NCI-H1417 (cell line): ENCODE results near the gene CC2D2B.
"Not testable (repeated sequence)": the region's sequence is repeated elsewhere in the genome, so short reads cannot be mapped to it uniquely, and the experiment has no call there.

ENCODE experiments used
- DNase-seq, 3 experiments: peaks; one replicate each; lab custom pipeline; 2025; lab: John Stamatoyannopoulos, UW

The CC2D2B gene

DNA sequence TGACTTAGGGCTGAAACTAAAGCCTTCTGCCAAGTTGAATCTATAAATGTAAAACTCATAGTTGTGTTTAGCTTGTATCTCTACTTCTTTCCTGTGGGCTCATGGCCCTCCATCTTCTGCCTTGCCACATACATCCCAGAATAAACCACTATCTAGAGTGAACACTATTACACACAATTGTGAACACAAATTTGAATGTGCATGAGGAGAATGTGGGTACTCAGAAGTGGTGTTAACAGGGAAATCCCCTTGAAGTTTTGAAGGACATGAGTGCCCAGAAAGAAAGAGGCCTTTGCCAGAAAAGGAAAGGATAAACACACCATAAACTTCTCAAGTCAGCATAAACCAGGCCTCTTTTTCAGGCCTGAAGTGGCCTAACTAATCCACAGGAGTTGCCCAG, 115.4 kb downstream of the CC2D2B start:
- no peak for DNase-seq

DNA sequence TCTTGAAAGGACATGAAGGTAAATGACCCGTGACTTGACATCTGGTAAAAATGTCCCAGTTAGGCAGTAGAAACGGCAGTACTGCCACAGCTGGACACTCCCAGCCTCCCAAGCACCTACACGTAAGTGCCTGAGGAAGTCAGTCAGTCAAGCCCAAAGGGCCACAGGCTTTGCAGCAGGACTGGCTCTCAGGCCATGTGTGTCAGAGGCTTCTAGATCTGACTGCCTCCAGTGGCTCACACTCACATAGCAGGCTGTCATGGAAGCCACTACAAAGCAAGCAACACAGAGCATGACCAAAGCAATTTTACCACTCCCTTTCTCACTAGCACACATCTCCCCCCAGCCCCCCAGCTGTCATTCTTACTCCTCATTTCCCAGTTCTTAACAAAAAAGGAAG, 117.8 kb downstream of the CC2D2B start:
- peak in 1 of 3 experiments; percentile 0 for DNase-seq

DNA sequence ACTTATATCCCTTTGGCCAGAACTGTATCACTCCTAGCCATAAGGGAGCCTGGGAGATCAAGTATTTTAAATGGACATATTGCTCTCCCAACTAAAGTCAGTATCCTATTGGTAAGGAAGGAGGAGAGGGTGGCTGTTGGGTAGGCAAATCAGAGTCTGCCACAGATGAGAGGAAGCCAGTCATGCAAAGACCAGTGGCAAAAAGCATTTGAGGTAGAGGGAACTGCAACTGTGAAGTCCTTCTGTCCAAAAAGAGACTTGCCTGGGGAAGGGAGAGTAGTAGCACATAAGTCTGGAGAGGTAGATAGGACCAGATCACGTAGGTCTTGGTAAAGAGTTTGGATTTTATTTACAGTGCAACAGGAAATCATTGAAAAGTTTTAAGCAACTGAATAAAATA, 126.8 kb downstream of the CC2D2B start:
- no peak for DNase-seq

DNA sequence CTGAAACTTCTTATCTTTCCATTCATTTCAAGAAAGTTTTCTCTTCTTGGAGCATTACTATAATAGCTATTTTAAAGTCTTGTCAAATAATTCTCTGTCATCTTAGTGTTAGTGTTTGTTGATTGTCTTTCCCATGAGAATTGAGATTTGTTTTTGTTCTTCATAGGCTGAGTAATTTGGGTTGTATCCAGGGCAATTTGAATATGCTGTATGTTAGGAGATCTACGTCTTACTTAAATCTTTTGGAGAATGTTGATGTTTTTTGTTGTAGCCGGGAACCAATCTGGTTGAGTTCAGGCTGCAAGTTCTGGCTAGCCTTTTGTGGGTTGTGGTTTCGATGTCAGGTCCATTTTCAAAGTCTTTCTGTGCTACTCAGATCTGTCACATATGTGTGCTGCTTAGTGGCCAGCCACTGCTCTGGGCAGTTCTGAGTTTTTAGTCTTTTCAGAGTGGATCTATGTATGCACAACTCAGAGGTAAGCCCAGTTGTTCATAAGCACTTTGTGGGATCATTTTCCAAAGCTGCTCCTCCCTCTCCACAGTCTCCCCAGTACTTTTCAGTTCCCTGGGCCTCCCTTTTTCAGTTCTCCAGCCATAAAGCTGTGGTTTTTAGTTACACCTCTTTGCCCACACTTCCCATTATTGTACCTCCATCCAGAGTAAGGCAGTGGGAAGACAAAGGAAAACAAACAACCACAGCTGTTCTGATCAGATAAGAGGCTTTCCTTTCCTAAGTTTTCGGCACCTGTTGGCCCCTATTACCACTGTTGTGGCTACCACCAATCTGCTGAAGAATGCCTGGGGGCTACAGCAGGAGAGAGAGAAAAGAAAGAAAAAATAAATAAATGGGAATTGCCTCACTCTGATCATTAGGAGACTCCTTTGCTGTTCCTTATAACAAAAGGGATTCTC, 131.0 kb downstream of the CC2D2B start:
- DNase-seq = peak in 2 of 3 experiments; percentile 0 to 23

DNA sequence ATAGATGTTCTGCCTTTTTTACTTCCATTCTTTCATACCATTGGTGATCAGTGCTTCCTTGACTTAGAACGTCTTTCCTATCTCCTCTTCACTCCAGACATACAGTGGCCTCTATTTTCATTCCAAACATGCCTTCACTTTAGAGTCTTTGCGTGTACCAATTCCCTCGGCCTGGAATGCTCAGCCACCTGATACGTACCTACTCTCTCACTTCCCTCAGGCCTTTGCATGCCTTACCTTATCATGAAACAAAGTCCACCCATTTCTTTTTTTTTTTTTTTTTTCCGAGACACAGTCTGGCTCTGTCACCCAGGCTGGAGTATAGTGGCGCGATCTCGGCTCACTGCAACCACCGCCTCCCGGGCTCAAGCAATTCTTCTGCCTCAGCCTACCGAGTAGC, 133.4 kb downstream of the CC2D2B start:
- no peak for DNase-seq

DNA sequence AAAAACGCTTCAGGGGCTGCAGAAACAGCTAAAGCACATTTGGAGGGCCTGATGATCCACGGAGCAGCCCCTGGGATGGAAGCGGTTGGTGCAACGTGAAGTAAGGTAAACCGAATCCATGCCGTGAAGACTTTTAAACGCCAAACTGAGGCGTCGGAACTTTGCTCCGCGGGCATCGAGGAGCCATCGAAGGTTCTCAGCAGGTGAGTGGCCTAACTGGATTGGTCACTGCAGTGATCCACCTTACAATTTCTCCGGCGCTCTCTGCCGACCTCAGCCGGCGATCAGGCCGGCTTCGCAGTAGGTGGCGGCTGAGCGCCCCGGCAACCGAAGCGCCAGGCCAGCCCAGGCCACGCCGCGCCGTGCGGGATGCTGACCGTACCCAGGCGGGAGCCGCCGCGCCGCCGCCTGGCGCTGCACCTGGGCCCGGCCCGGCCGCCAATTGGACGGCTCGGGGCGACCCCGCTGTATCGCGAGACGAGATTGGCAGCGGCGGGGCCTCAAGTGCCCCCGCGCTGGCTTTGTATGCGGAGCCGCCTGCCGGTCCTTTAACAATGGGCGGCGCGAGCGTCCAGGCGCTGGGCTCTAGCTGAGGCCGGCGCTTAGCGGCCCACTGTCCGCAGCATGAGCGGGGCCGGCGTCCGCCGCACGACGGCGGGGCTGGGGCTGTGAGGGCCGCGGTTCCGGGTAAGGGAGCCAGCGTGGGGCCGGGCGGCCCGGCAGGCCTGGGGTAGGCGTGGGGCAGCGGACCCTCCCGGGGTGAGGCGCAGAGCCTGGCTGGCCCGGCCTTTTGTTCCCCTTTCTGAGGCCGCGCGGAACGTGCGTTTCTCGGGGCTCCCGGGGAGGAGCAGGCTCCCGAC, 135.5 kb downstream of the CC2D2B start, which contains the start of gene CCNJ:
Gene CCNJ, plus strand, starts transcription at position 551 of the 860 bp plus-strand sequence. CDS start 811 bp downstream, outside the sequence.
- DNase-seq = peak; percentile 87 to 91 (median 91)

DNA sequence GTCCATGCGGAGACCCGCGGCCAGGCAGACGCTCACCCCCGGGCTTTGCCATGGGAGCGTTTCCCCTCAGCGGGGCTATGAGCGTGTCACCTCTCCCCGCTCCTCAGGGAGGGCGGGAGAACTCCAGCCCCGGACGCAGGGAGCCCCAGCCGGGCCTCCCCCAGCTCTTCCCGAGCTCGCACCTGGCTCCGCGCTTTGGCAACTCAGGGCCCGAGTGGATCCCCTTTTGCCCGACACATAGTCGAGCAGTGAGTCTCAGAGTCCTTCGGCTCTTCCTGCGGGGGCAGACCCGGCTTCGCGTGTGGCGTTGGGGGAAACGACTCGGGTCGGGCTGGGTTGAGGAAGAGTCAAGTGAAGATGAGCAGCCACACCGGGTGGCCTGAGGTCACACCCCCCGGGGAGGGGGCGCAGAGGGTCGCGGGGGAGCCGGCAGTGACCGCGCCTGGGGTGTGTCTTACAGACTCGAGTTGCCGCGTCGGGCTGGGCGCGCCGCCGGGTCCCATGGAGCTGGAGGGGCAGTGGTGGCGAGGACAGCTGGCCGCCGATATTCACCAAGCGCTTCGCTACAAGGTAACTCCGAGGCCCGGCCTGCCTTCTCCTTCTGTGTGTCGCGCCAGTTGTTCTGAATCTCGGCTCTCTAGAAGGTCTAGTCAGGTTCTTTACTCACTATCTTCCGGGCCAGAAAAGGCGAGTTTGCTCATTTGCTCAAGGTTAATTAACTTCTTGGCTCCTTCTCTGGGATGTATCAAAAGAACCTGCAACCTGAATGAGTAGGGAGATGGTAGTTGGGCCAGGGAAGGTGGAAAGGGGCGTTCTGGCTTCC, 136.3 kb downstream of the CC2D2B start:
- DNase-seq = peak; percentile 33 to 82 (median 76)

DNA sequence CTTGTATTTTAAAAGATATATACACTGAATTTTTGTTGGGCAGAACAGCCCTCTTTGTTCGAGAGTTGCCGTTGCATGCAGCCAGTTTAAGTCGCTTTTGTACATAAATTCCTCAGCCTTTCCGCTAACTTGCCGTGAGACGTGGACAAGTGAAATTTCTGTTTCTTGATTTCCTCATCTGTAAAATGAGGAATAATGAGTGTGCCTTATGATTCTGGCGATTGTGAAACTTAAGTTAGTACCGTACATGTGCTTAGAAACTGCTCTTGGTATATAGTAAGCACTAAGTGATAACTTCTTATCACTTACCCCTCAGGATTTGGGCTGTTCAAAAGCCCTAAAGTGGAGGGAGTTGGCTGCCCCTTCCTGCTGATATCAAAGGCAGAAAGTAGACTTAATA, 137.0 kb downstream of the CC2D2B start:
- DNase-seq = peak in 1 of 3 experiments; percentile 22

DNA sequence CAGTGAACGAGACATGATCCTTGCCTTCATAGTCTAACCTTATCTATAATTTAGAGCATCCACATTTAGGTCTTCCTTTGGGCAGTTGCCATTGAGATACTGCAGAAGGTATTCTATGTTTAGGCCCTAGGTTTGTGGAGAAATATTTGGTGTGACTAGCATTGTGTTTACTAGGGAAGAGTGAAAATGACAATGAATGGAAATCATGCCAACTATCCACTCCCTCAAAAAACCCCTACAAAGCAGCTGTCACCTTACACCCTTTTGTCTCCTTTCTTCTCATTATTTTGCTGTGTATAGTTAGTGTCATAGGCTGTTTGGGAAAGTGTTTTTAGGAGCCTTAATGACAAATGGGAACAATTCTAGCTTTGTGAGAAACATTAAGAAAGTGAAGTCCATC, 138.8 kb downstream of the CC2D2B start:
- no peak for DNase-seq

DNA sequence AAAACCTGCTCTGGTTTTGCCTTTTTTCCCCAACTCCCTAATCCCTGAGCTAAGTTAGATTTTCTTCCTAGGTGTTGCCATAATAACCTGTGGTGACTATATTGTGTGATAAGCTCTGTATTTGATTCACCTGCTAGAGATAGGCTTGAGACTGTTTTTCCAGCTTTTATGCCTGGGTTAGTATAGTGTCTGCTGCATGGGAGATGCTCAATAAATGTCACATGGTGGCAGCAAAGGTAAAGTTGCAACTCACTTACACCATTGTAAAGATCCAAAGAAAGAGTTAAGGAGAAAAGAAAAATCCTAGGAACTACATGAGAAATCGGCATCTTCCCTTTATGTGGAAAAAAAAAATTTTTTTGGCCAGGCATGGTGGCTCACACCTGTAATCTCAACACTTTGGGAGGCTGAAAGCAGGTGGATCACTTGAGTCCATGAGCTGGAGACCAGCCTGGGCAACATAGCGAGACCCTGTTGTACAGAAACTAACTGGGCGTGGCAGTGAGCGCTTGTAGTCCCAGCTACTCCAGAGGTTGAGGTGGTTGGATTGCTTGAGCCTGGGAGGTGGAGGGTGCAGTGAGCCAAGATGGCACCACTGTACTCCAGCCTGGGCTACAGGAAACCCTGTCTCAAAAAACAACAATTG, 139.4 kb downstream of the CC2D2B start:
- peak in 1 of 3 experiments; percentile 1 for DNase-seq

DNA sequence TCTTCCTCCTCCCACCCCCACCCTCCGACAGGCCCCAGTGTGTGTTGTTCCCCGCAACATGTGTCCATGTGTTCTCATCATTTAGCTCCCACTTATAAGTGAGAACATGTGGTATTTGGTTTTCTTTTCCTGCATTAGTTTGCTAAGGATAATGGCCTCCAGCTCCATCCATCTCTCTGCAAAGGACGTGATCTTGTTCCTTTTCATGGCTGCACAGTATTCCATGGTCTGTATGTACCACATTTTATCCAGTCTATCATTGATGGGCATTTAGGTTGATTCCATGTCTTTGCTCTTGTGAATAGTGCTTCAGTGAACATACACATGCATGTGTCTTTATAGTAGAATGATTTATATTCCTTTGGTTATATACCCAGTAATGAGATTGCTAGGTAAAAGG, 140.2 kb downstream of the CC2D2B start:
- not testable (repeated sequence) for DNase-seq

DNA sequence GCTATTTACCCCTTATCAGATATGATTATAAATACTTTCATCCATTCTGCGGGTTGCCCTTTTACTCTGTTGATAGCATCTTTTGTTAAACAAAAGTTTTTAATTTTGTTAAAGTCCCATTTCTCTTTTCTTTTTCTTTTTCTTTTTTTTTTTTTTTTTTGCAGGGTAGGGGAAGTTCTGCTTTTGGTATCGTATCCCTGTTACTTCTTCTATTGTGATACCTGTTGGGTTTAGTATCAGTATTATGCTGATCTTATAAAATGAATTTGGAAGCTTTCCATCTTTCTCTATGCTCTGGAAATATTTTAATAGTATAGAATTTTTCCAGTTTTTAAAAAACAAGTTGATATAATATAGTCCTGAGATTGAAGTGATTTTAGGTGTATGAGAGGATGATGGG, 141.6 kb downstream of the CC2D2B start:
- DNase-seq = no peak

DNA sequence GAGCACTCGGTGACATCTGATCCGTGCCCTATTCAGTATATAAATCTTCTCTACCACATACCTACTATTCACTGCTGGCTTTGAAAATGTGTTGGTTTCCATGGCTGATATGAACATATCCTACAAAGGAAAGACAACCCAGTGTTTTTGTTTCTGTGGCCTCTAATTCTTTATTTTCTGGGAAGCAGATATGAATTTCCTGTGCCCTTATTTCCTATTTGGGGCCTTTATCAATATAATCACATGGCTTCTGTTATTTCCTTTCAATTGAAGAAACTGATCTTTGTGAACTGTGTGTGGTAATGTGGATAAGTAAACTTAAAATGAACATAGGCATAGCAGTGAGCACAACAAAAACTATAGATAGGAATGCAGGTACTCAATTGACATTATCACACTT, 146.2 kb downstream of the CC2D2B start:
- no peak for DNase-seq

DNA sequence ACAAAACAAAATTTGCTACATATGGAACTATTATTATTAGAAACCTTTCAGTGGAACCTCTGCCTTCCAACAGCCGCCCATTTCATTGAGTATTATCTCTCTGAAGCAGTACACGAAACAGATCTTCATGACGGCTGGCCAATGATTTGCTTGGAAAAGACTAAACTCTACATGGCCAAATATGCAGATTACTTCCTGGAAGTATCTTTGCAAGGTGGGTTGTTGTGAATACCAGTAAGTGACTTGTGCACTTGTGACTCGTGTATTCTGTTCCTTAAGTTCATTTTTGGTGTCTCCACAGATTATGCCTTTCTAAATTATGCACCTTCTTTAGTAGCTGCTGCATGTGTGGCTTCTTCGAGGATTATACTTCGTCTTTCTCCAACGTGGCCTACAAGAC, 149.0 kb downstream of the CC2D2B start:
- no peak for DNase-seq

DNA sequence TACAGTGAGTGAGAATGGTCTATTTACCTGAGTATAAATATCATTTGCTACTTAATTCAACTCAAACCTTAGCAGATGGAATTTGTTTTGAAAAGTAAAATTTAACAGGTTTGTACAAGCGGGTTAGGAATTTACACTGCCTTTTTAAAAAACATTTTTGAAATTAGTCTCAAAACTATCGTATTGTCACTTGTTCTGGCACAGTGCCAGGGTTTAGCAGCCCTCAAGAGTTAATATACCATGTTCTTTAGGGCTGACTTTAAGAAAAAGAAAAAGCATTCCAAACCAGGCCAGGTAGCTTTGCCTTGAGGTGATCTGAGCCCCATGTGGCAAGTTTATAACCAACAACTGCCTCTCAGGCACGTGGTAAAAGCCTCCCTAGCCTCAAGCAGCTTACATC, 153.5 kb downstream of the CC2D2B start:
- DNase-seq = no peak

DNA sequence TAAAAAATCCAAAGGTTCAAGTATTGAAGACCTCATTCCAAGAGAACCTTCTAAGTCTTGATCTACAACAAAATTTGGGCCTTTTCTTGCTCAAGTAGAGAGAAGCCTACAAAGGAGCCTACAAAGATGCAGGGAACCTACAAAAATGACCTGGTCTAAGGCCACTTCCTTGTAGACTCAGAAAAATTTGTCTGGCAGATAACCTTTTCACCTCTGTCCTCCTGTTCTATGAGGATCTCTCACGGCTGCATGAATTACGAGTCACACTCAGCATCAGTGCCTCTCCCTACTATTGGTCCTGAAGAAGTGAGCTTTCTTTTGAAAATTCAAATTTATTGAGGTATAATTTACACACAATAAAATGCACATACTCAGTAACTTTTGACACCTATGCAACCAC, 164.9 kb downstream of the CC2D2B start:
- DNase-seq = no peak

DNA sequence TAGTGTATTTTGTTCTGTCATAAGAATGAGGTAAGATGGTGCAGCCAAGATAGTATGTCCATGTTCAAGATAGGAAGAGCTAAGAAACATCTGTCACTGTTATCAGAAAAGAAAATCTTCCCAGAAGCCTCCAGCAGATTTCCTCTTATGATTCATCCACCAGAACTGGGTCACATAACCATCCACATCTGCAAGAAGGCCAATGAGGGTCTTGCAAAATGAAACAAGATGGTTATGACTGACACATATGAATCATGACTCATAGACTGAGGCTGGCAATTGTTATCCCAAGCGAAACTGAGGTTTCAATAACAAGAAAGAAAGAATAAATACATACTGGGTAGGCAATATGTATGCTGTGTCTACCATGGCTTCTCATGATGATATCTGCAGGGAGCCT, 165.9 kb downstream of the CC2D2B start:
- no peak for DNase-seq

DNA sequence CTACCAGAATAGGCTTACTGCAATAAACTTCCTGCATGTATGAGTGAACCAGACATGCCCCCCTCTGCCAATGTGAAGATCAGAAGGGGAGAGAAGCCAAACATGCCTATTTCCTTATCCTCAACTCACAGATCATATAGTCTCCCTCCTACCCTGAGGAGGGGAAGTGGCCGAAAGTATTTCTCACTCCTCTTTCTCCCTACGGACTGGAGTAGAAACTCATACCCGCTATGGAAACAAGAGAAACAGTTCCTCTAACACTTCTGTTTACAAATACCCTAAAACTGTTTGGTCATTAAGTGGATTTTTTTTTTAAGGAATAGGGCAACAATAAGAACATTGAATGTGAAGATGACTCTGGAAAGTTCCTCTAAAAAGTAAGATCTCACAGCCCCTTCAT, 167.0 kb downstream of the CC2D2B start:
- no peak for DNase-seq

DNA sequence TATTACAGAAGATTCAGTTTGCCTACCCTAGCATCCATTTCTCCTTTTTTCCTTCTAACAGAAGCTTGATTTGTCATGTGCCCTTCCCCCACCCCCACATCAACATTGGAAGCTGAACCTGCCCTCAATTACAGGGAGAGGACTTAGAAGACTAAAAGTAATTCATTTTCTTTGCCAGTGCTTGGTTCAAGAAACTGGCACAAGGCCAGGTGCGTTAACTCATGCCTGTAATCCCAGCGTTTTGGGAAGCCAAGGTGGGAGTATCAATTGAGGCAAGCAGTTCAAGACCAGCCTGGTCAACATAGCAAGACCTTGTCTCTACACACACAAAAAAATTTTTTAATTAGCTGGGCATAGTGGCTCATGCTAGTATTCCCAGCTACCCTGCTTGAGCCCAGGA, 168.2 kb downstream of the CC2D2B start:
- peak in 1 of 3 experiments; percentile 1 for DNase-seq

DNA sequence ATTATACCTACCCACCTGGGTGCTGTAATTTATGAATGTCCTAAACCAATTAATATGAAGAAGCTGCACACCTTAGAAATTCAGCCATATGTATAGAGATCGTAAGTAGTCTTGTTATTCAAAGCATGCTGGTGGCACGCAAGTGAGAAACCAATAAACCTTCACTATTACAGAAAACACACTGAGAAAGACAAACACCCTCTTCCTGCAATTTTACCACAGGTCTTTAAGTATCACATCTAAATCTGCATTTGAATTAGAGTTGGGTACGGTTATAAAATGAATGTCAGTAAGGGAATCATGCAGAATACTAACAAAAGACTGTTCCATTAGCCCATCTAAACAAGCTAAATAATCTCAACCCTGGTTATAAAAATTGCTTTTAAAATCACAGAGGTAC, 169.4 kb downstream of the CC2D2B start:
- DNase-seq = no peak

DNA sequence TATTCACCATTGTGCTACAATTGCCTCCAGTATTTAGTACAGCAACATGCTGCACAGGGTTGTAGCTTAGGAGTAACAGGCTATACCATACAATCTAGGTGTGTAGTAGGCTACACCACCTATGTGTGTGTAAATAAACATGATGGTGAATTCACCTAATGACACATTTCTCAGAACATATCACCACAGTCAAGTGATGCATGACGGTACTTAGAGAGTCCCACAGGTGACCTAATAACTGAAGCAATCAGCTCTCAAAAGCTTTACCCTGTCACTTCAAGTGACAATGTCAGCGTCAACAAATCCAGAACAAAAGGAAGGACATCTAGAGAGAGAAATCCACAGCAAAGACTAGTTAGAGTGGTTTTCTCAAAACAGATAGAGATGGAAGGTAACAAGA, 174.4 kb downstream of the CC2D2B start:
- no peak for DNase-seq
